Measurements from ENCODE around the gene VAV1. TPM values are rescaled to one million over a fixed set of nuclear protein-coding genes. Genes with fewer than 3 reads are reported as not detected.

Gene VAV1
- total and polyA plus RNA-seq, 2 donors (not counting 1 experiment from before 2014, with no cell fraction given): 62.7 to 98.8 TPM

- CTCF ChIA-PET: interaction anchor here (0.8 to 3.4 kb wide), 8 partner anchors 26 to 245 kb away, joined by 3 to 21 read pairs (median 3); partner anchors contain the start of genes GPR108 and TRIP10
- H3K79me2 ChIP-seq (ENCODE audit: control insufficient read depth, insufficient read depth, low read length): peaks cover 51% of the 10 kb centered on the region
- peaks cover 28 to 46% of the 10 kb centered on the region in 2 donors for H3K4me1 ChIP-seq (ENCODE audit: control insufficient read depth in 2 of 2, insufficient read depth in 2 of 2, low read length in 2 of 2)
- H2AFZ ChIP-seq (ENCODE audit: insufficient read depth, low read depth, low read length, poor library complexity, severe bottlenecking): peak within 1 kb of the TSS; percentile 66
- Mint-ChIP-seq H3K4me3 (peak within 1 kb of the TSS; percentile 93), H3K4me1 (peaks cover 47% of the 10 kb centered on the region), H3K27ac (peak within 1 kb of the TSS; percentile 95), H3K9me3 (ENCODE audit: insufficient read depth) (no peaks in the 10 kb centered on the region), H3K27me3 (no peaks in the 10 kb centered on the region)
- H3K4me2 ChIP-seq (replicated peaks; ENCODE audit: low read depth, low read length, poor library complexity, severe bottlenecking): peak within 1 kb of the TSS; percentile 82
- TF ChIP-seq EZH2 (IDR thresholded peaks at IDR 0.05; ENCODE audit: borderline replicate concordance, insufficient read depth, low read depth, low read length, poor library complexity, severe bottlenecking) (no peak), CTCF (IDR thresholded peaks at IDR 0.05) (no peak)
- no peaks in the 10 kb centered on the region for H3K9me3 ChIP-seq (ENCODE audit: control extremely low read depth in 1 of 3, control insufficient read depth in 2 of 3, insufficient read depth in 1 of 3, low read length in 2 of 3)
- POLR2A ChIA-PET: interaction anchor here (0.6 to 1.7 kb wide), 7 partner anchors 14 to 979 kb away, joined by 3 to 5 read pairs (median 4); partner anchors contain the start of gene GPR108
- WGBS (ENCODE audit: insufficient coverage): 2% methylated on average over 39 of the region's 47 CpGs
- peak; percentile 69 for ATAC-seq (ENCODE audit: low read depth)
- DNase-seq: peak; percentile 98
- peak within 1 kb of the TSS; percentile 77 for H3K9ac ChIP-seq (ENCODE audit: low read length)
- peak within 1 kb of the TSS; percentile 89 to 96 for H3K27ac ChIP-seq (ENCODE audit: low read length in 2 of 2)
- peaks cover 0 to 6% of the 10 kb centered on the region in 2 experiments for H3K36me3 ChIP-seq (replicated peaks in 1 of 2; ENCODE audit: control extremely low read depth in 1 of 2, control insufficient read depth in 1 of 2, extremely low read depth in 1 of 2, insufficient read depth in 2 of 2, low read length in 1 of 2)
- intact Hi-C loops (cut with micrococcal nuclease): loop anchor here (1.0 kb wide), 4 partner anchors 14 to 96 kb away; partner anchors contain the start of gene GPR108
- H4K20me1 ChIP-seq (ENCODE audit: control insufficient read depth, insufficient read depth, low read length, poor library complexity, severe bottlenecking): peaks cover 13% of the 10 kb centered on the region
- H3K27me3 ChIP-seq (replicated peaks in 1 of 4; ENCODE audit: control extremely low read depth in 1 of 4, control insufficient read depth in 3 of 4, insufficient read depth in 4 of 4, low read length in 3 of 4): no peaks in the 10 kb centered on the region
- peak within 1 kb of the TSS; percentile 36 to 81 (median 68) for H3K4me3 ChIP-seq (ENCODE audit: control extremely low read depth in 1 of 5, extremely low read depth in 1 of 5, insufficient read depth in 1 of 5, low read depth in 2 of 5, low read length in 4 of 5)
Measured at GRCh38 chr19:6767357-6768235, 4.9 kb upstream of the VAV1 start, which contains the start of gene SH2D3A. SH2D3A (minus strand) TSS chr19:6767435; CDS start chr19:6763748, 3,687 bp downstream.
